ENCODE measurements around the gene PRDM16.

PRDM16 gene

GRCh38 chr1:3321559-3322449, 252.8 kb downstream of the PRDM16 start:
- no peak for DNase-seq (ENCODE audit: low spot score)
- CTCF ChIA-PET: no interaction called here
- TF ChIP-seq CTCF (conservative IDR thresholded peaks at IDR 0.05; ENCODE audit: low read depth): no peak
- H3K27ac ChIP-seq: no peak overlapping the region
- POLR2A ChIA-PET (ENCODE audit: low non-redundant PET): no interaction called here

GRCh38 chr1:3322450-3323020, 253.5 kb downstream of the PRDM16 start:
- TF ChIP-seq CTCF (conservative IDR thresholded peaks at IDR 0.05; ENCODE audit: low read depth): no peak
- no peak for DNase-seq (ENCODE audit: low spot score)
- H3K27ac ChIP-seq: no peak overlapping the region
- CTCF ChIA-PET: no interaction called here
- POLR2A ChIA-PET (ENCODE audit: low non-redundant PET): no interaction called here

- DNase-seq (ENCODE audit: low spot score): no peak
- TF ChIP-seq CTCF (conservative IDR thresholded peaks at IDR 0.05; ENCODE audit: low read depth): no peak
- H3K27ac ChIP-seq: no peak overlapping the region
- ChIA-PET POLR2A (ENCODE audit: low non-redundant PET) (no interaction called here), CTCF (no interaction called here)
These were observed 254.2 kb downstream of the PRDM16 start for GRCh38 chr1:3323021-3323795.

- POLR2A ChIA-PET (ENCODE audit: low non-redundant PET): no interaction called here
- no peak for DNase-seq (ENCODE audit: low spot score)
- CTCF ChIA-PET: no interaction called here
- TF ChIP-seq CTCF (conservative IDR thresholded peaks at IDR 0.05; ENCODE audit: low read depth): no peak
- no peak overlapping the region for H3K27ac ChIP-seq
These were observed 255.0 kb downstream of the PRDM16 start for GRCh38 chr1:3323796-3324703.

- POLR2A ChIA-PET (ENCODE audit: low non-redundant PET): no interaction called here
- no peak for TF ChIP-seq CTCF (conservative IDR thresholded peaks at IDR 0.05; ENCODE audit: low read depth)
These were observed 255.9 kb downstream of the PRDM16 start for GRCh38 chr1:3324704-3325535.

More at GRCh38 chr1:3324704-3325535, 255.9 kb downstream of the PRDM16 start:
- no peak overlapping the region for H3K27ac ChIP-seq
- no peak for DNase-seq (ENCODE audit: low spot score)
- CTCF ChIA-PET: no interaction called here
